Measurements from ENCODE around the gene HMG20A.
A peak's percentile ranks its signal among the peaks of the same experiment; 100 is the strongest.
"Not testable (repeated sequence)": the region's sequence is repeated elsewhere in the genome, so short reads cannot be mapped to it uniquely, and the experiment has no call there.

Gene HMG20A

GRCh38 chr15:77406846-77407245 is 13.8 kb upstream of the HMG20A start:
- no peak for DNase-seq (ENCODE audit: low read depth in 1 of 2, low spot score in 1 of 2)

GRCh38 chr15:77409259-77410156 is 11.2 kb upstream of the HMG20A start:
- DNase-seq (ENCODE audit: low read depth in 1 of 2, low spot score in 1 of 2) = no peak

DNA sequence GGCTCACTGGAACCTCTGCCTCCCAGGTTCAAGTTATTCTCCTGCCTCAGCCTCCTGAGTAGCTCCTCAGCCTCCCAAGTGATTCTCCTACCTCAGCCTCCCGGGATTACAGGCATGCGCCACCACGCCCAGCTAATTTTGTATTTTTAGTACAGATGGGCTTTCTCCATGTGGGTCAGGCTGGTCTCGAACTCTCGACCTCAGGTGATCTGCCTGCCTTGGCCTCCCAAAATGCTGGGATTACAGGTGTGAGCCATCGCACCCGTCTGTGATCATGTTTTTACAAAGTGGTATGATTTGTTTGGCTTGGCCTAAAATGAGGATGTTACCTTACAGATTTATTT is 10.6 kb upstream of the HMG20A start:
- DNase-seq (ENCODE audit: low read depth in 1 of 2, low spot score in 1 of 2) = not testable (repeated sequence)

- DNase-seq (ENCODE audit: low read depth in 1 of 2, low spot score in 1 of 2) = no peak
Observed at GRCh38 chr15:77410701-77411618, 9.7 kb upstream of the HMG20A start.

GRCh38 chr15:77411619-77411976 is 9.1 kb upstream of the HMG20A start:
- DNase-seq (ENCODE audit: low read depth in 1 of 2, low spot score in 1 of 2) = no peak

- no peak for DNase-seq (ENCODE audit: low read depth in 1 of 2, low spot score in 1 of 2)
Observed at GRCh38 chr15:77412972-77413698, 7.6 kb upstream of the HMG20A start.

DNA sequence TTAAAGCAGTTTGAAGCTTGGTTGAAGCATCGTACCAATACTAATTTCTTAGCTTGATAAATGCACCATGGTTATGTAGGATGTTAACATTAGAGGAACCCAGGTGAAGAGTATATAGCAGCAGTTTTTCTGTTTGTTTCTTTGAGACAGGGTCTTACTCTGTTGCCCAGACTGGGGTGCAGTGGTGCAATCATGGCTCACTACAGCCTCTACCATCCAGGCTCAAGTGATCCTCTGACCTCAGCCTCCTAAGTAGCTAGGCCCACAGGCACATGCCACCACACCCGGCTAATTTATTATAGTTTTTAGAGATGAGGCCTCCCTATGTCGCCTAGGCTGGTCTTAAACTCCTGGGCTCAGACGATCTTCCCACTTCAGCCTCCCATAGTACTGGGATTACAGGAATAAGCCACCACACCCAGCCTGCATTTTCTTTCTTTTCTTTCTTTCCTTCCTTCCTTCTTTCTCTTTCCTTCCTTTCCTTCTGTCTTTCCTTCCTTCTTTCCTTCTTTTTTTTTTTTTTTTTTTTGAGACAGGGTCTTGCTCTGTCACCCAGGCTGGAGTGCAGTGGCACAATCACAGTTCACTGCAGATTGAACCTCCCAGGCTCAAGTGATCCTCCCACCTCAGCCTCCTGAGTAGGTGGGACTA is 6.9 kb upstream of the HMG20A start:
- no peak for DNase-seq (ENCODE audit: low read depth in 1 of 2, low spot score in 1 of 2)

DNA sequence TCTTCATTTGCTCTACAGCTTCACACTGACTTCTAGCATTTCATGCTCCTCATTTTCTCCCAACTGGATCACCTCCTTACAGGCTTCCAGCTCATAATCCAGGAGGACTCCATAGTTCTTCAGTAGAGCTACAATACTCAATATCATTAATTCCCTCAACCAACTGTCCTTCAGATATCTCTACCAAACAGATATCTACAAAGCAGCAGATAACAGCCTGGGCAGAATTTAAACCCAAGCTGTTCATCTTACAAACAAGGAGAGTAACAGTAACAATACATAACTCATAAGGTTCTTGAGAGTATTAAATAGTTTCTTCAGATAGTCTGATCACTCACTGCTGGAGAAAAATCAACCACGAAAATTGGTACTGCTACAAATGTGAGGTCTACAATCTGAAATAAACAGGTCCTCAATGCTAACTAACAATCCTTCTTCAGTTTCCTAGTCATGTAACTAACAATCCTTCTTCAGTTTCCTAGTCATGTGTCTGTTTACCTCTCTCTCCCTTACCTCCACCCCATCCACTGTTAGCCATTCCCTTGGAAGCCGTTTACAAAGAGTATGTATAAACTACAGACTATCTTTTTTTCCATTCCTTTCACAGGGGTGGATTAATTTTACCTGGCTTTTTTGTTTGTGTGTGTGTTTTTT is 5.8 kb upstream of the HMG20A start:
- DNase-seq (ENCODE audit: low read depth in 1 of 2, low spot score in 1 of 2) = no peak

GRCh38 chr15:77415450-77416147 is 5.1 kb upstream of the HMG20A start:
- no peak for DNase-seq (ENCODE audit: low read depth in 1 of 2, low spot score in 1 of 2)

DNA sequence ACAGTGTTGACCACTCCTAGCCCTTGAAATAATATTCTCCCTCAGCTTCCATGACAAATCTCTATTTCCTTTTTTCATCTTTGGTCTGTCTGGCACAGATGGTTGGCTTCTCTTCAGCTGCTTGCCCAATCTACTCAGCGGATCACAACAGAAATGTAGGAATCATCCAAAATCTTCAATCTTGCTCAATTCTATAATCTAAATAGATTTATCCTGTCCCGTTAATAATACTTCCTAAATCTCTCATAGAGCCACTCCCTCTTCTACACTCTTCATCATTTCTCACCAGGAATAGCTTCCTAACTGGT is 4.6 kb upstream of the HMG20A start:
- no peak for DNase-seq (ENCODE audit: low read depth in 1 of 2, low spot score in 1 of 2)

- no peak for DNase-seq (ENCODE audit: low read depth in 1 of 2, low spot score in 1 of 2)
Observed at GRCh38 chr15:77416954-77417353, 3.7 kb upstream of the HMG20A start.

GRCh38 chr15:77417602-77418001 is 3.1 kb upstream of the HMG20A start:
- no peak for DNase-seq (ENCODE audit: low read depth in 1 of 2, low spot score in 1 of 2)

DNA sequence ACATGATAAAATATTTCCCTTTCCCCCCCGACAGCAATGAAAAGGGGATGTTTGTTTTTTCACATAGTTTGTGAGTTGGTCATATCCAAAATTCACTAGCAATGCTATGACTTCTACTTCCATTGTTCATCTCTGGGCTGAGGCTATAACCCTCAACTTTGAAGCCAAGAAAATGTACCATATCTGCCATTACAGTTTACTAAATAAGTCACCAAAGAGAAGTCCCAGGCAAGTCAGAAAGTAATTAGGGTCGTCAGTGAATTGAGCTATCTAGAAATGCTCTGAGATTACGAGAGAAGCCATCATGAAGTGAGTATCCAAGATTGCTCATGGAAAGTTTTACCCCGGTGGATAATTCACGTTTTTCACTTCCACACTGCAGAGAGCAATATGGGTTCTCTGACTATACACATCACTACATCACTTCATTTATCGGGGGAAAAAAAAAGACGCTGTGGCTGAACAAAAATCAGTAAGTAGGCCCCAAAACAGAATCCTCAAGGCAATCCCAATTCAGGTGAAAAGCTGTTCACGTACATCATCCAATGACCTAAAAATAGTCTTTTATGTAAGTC is 2.2 kb upstream of the HMG20A start:
- DNase-seq (ENCODE audit: low read depth in 1 of 2, low spot score in 1 of 2) = no peak

DNA sequence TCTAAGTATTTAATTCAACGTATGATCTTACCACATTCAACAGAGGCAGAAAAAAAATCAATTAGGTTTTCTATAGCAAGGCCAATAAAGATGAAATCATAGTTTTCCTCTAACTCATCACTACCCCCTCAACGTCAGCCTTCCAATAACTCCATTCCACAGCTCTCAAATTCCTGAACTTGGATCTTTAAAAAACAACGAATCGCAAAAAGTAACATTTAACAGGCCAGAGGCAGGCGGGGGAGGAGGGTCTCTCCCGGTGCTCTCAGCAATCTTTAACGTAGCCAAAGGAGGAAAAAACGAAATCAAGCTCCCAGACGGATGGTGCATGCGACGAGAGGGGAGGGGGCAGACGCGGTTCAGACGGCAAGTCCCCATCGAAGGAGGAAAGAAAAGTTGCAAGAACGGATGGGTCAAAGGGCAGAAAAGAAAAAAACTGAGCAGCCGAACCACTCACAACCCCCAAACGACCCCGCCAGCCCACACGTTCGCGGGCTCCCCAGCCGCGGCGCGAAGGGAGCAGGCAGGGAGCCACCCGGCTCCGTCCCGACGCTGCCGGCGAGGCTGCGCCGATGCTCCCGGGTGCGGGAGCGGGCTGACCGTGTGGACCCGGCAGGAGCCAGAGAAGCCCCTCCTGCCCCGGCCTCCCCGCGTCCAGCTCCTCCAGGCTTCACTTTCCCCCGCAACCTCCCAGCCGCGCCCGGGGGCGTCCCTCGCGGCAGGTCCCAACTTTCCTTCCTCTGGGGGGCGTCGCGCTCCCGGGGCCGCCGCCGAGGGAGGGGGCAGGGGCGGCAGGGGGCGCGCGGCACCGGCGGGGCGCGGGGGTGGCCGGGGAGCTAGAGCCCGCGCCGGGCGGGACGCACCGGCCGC is 1.5 kb upstream of the HMG20A start:
- DNase-seq (ENCODE audit: low read depth in 1 of 2, low spot score in 1 of 2) = peak; percentile 16 to 25

DNA sequence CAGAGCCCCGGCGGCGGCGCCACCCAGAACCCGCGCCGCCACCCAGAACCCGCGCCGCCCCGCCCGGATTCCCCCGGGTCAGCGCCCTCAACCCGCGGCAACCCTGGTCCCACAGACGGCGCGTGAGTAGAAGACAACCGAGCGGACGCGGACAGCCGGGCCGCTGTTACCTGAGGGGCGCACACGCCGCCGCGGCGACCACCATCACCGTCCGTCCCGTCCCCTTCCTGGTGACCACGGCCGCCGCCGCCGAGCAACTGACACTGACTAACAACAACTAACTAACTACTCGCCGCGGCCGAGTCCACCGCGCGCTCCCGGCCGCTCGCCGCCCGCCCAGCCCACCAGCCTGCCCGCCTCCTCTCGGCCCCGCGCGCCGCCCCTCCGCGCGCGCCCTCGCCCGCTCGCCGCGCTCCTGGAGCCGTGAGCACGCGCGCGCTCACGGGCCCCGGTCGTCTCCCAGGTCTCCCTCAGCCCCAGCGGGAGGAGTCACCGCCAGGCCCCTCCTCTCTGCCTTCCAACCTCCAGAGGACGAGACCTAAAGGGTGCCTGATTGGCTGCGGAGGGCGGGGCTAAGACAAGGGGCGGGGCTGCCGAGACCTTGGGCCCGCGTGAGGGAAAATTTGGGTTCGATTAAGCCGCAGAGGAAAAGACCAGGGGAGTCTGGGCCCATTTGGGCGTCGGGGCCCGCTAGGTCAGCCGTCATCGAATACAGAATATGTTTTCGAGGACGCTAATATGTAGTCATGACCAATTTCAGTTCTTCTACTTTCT is 665 bp upstream of the HMG20A start, which contains the start of gene PEAK1:
Gene PEAK1 (minus strand): TSS at position 269 of the 774 bp plus-strand sequence. CDS start 238,178 bp downstream, outside the sequence.
- peak; percentile 98 to 99 for DNase-seq (ENCODE audit: low read depth in 1 of 2, low spot score in 1 of 2)

- DNase-seq (ENCODE audit: low read depth in 1 of 2, low spot score in 1 of 2) = no peak
Observed at GRCh38 chr15:77421370-77421700, 647 bp downstream of the HMG20A start.

- DNase-seq (ENCODE audit: low read depth in 1 of 2, low spot score in 1 of 2) = no peak
Observed at GRCh38 chr15:77425104-77425503, 4.4 kb downstream of the HMG20A start.

DNA sequence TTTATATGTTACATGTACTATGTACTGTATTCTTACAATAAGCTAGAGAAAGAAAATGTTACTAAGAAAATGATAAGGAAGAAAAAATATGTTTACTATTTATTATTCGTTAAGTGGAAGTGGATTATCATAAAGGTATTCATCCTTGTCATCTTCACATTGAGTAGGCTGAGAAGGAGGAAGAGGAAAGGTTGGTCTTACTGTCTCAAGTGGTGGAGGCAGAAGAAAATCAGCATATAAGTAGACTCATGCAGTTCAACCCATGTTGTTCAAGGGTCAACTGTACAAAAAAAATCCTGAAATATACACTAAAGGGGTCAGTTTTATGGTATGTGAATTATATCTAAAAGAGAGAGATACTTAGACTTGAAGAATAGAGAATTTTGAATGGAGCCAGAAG is 5.7 kb downstream of the HMG20A start:
- no peak for DNase-seq (ENCODE audit: low read depth in 1 of 2, low spot score in 1 of 2)

Measured in activated CD4-positive, alpha-beta T cell treated with anti-CD3 and anti-CD28 coated beads, Interleukin-2, amount 50 U/mL, for 24 hours (primary cell).